Measurements from ENCODE around the gene PCLO.
"Not testable (repeated sequence)": the region's sequence is repeated elsewhere in the genome, so short reads cannot be mapped to it uniquely, and the experiment has no call there.

DNA sequence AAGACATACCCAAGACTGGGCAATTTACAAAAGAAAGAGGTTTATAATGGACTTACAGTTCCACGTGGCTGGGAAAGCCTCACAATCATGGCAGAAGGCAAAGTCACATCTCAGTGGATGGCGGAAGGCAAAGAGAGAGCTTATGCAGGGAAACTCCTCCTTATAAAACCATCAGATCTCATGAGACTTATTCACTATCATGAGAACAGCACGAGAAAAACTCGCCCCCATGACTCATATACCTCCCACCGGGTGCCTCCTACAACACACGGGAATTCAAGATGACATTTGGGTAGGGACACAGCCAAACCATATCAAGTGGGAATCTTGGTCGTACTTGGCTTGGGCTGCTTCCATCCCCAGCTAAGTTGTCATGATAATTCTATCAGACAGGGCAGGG lies 268.3 kb downstream of the PCLO start:
- TF ChIP-seq, protein P1, sequence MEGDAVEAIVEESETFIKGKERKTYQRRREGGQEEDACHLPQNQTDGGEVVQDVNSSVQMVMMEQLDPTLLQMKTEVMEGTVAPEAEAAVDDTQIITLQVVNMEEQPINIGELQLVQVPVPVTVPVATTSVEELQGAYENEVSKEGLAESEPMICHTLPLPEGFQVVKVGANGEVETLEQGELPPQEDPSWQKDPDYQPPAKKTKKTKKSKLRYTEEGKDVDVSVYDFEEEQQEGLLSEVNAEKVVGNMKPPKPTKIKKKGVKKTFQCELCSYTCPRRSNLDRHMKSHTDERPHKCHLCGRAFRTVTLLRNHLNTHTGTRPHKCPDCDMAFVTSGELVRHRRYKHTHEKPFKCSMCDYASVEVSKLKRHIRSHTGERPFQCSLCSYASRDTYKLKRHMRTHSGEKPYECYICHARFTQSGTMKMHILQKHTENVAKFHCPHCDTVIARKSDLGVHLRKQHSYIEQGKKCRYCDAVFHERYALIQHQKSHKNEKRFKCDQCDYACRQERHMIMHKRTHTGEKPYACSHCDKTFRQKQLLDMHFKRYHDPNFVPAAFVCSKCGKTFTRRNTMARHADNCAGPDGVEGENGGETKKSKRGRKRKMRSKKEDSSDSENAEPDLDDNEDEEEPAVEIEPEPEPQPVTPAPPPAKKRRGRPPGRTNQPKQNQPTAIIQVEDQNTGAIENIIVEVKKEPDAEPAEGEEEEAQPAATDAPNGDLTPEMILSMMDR (conservative IDR thresholded peaks at IDR 0.05; ENCODE audit: low read depth, low read length) = not testable (repeated sequence)
- TF ChIP-seq POLR2A, CEBPB, FOS (IDR thresholded peaks at IDR 0.05; ENCODE audit: low read depth, low read length): not testable (repeated sequence)
